Measurements from ENCODE around the gene CPT1C.

GRCh38 chr19:49660338-49660961 lies 30.5 kb upstream of the CPT1C start:
- TF ChIP-seq CTCF (IDR thresholded peaks at IDR 0.05) (no peak), POLR2A (IDR thresholded peaks at IDR 0.05) (no peak)

All from lower leg skin (tissue), 3 donors.